ENCODE measurements around the gene KIRREL3.

The KIRREL3 gene

GRCh38 chr11:126430581-126431335 lies 569.8 kb downstream of the KIRREL3 start:
- WGBS = 97% methylated on average over 10 of the region's 10 CpGs
- no peaks in the 10 kb centered on the region for H3K27me3 ChIP-seq (ENCODE audit: insufficient read depth, low read length)
- H3K36me3 ChIP-seq (ENCODE audit: insufficient read depth, low read length) = no peaks in the 10 kb centered on the region
- peaks cover 11% of the 10 kb centered on the region for H3K4me1 ChIP-seq (ENCODE audit: insufficient read depth, low read length)
- no peak overlapping the region for H3K4me3 ChIP-seq (ENCODE audit: low read length)
- H3K27ac ChIP-seq (ENCODE audit: low read depth, low read length) = no peak overlapping the region
- no peaks in the 10 kb centered on the region for H3K9me3 ChIP-seq (ENCODE audit: insufficient read depth, low read depth, low read length)
- no peak overlapping the region for H3K9ac ChIP-seq (ENCODE audit: low read depth, low read length)

GRCh38 chr11:126426820-126427749 lies 573.5 kb downstream of the KIRREL3 start:
- no peaks in the 10 kb centered on the region for H3K27me3 ChIP-seq (ENCODE audit: insufficient read depth, low read length)
- WGBS = 91% methylated on average over 14 of the region's 14 CpGs
- H3K4me1 ChIP-seq (ENCODE audit: insufficient read depth, low read length) = no peaks in the 10 kb centered on the region
- H3K9me3 ChIP-seq (ENCODE audit: insufficient read depth, low read depth, low read length) = no peaks in the 10 kb centered on the region
- H3K9ac ChIP-seq (ENCODE audit: low read depth, low read length) = no peak overlapping the region
- H3K36me3 ChIP-seq (ENCODE audit: insufficient read depth, low read length) = no peaks in the 10 kb centered on the region
- H3K4me3 ChIP-seq (ENCODE audit: low read length) = no peak overlapping the region
- H3K27ac ChIP-seq (ENCODE audit: low read depth, low read length) = no peak overlapping the region

- Histone ChIP-seq H3K4me1 (ENCODE audit: insufficient read depth, low read length) (no peaks in the 10 kb centered on the region), H3K9me3 (ENCODE audit: insufficient read depth, low read depth, low read length) (no peaks in the 10 kb centered on the region), H3K27ac (ENCODE audit: low read depth, low read length) (no peak overlapping the region), H3K36me3 (ENCODE audit: insufficient read depth, low read length) (no peaks in the 10 kb centered on the region), H3K9ac (ENCODE audit: low read depth, low read length) (no peak overlapping the region), H3K4me3 (ENCODE audit: low read length) (no peak overlapping the region), H3K27me3 (ENCODE audit: insufficient read depth, low read length) (no peaks in the 10 kb centered on the region)
- WGBS = 91% methylated on average over 3 of the region's 3 CpGs
These were observed 574.5 kb downstream of the KIRREL3 start for GRCh38 chr11:126426106-126426505.

- H3K36me3 ChIP-seq (ENCODE audit: insufficient read depth, low read length) = no peaks in the 10 kb centered on the region
- no peak overlapping the region for H3K27ac ChIP-seq (ENCODE audit: low read depth, low read length)
- no peaks in the 10 kb centered on the region for H3K9me3 ChIP-seq (ENCODE audit: insufficient read depth, low read depth, low read length)
- H3K4me3 ChIP-seq (ENCODE audit: low read length) = no peak overlapping the region
- H3K9ac ChIP-seq (ENCODE audit: low read depth, low read length) = no peak overlapping the region
- 87% methylated on average over 30 of the region's 30 CpGs for WGBS
- no peaks in the 10 kb centered on the region for H3K27me3 ChIP-seq (ENCODE audit: insufficient read depth, low read length)
- H3K4me1 ChIP-seq (ENCODE audit: insufficient read depth, low read length) = no peaks in the 10 kb centered on the region
These were observed 576.0 kb downstream of the KIRREL3 start for GRCh38 chr11:126424471-126425039.

GRCh38 chr11:126423743-126424142 lies 576.8 kb downstream of the KIRREL3 start:
- Histone ChIP-seq H3K9me3 (ENCODE audit: insufficient read depth, low read depth, low read length) (no peaks in the 10 kb centered on the region), H3K4me3 (ENCODE audit: low read length) (no peak overlapping the region), H3K27me3 (ENCODE audit: insufficient read depth, low read length) (no peaks in the 10 kb centered on the region), H3K9ac (ENCODE audit: low read depth, low read length) (no peak overlapping the region), H3K4me1 (ENCODE audit: insufficient read depth, low read length) (no peaks in the 10 kb centered on the region), H3K36me3 (ENCODE audit: insufficient read depth, low read length) (no peaks in the 10 kb centered on the region), H3K27ac (ENCODE audit: low read depth, low read length) (no peak overlapping the region)
- WGBS = 87% methylated on average over 11 of the region's 11 CpGs

- WGBS = 61% methylated on average over 2 of the region's 2 CpGs
- Histone ChIP-seq H3K36me3 (ENCODE audit: insufficient read depth, low read length) (no peaks in the 10 kb centered on the region), H3K9ac (ENCODE audit: low read depth, low read length) (no peak overlapping the region), H3K9me3 (ENCODE audit: insufficient read depth, low read depth, low read length) (no peaks in the 10 kb centered on the region), H3K27ac (ENCODE audit: low read depth, low read length) (no peak overlapping the region), H3K27me3 (ENCODE audit: insufficient read depth, low read length) (no peaks in the 10 kb centered on the region), H3K4me3 (ENCODE audit: low read length) (no peak overlapping the region), H3K4me1 (ENCODE audit: insufficient read depth, low read length) (no peaks in the 10 kb centered on the region)
These were observed 577.4 kb downstream of the KIRREL3 start for GRCh38 chr11:126423154-126423553.

GRCh38 chr11:126422446-126422845 lies 578.1 kb downstream of the KIRREL3 start:
- H3K27ac ChIP-seq (ENCODE audit: low read depth, low read length) = no peak overlapping the region
- H3K9me3 ChIP-seq (ENCODE audit: insufficient read depth, low read depth, low read length) = no peaks in the 10 kb centered on the region
- WGBS = 96% methylated on average over 2 of the region's 2 CpGs
- H3K4me1 ChIP-seq (ENCODE audit: insufficient read depth, low read length) = no peaks in the 10 kb centered on the region
- no peaks in the 10 kb centered on the region for H3K36me3 ChIP-seq (ENCODE audit: insufficient read depth, low read length)
- H3K27me3 ChIP-seq (ENCODE audit: insufficient read depth, low read length) = no peaks in the 10 kb centered on the region
- H3K9ac ChIP-seq (ENCODE audit: low read depth, low read length) = no peak overlapping the region
- no peak overlapping the region for H3K4me3 ChIP-seq (ENCODE audit: low read length)

GRCh38 chr11:126421271-126421671 lies 579.3 kb downstream of the KIRREL3 start:
- H3K27ac ChIP-seq (ENCODE audit: low read depth, low read length) = no peak overlapping the region

GRCh38 chr11:126420698-126421256 lies 579.8 kb downstream of the KIRREL3 start:
- H3K9ac ChIP-seq (ENCODE audit: low read depth, low read length) = no peak overlapping the region
- H3K9me3 ChIP-seq (ENCODE audit: insufficient read depth, low read depth, low read length) = no peaks in the 10 kb centered on the region
- H3K27ac ChIP-seq (ENCODE audit: low read depth, low read length) = no peak overlapping the region
- H3K4me1 ChIP-seq (ENCODE audit: insufficient read depth, low read length) = no peaks in the 10 kb centered on the region
- WGBS = 92% methylated on average over 3 of the region's 6 CpGs
- H3K4me3 ChIP-seq (ENCODE audit: low read length) = no peak overlapping the region
- H3K27me3 ChIP-seq (ENCODE audit: insufficient read depth, low read length) = peaks cover 5% of the 10 kb centered on the region; the same call in 1 of the 2 replicates
- no peaks in the 10 kb centered on the region for H3K36me3 ChIP-seq (ENCODE audit: insufficient read depth, low read length)

More at GRCh38 chr11:126421271-126421671, 579.3 kb downstream of the KIRREL3 start:
- Histone ChIP-seq H3K9ac (ENCODE audit: low read depth, low read length) (no peak overlapping the region), H3K4me3 (ENCODE audit: low read length) (no peak overlapping the region), H3K9me3 (ENCODE audit: insufficient read depth, low read depth, low read length) (no peaks in the 10 kb centered on the region), H3K27me3 (ENCODE audit: insufficient read depth, low read length) (peaks cover 5% of the 10 kb centered on the region; the same call in 1 of the 2 replicates), H3K36me3 (ENCODE audit: insufficient read depth, low read length) (no peaks in the 10 kb centered on the region), H3K4me1 (ENCODE audit: insufficient read depth, low read length) (no peaks in the 10 kb centered on the region)
- WGBS = 89% methylated on average over 13 of the region's 13 CpGs

GRCh38 chr11:126419801-126420697 lies 580.5 kb downstream of the KIRREL3 start:
- Histone ChIP-seq H3K9me3 (ENCODE audit: insufficient read depth, low read depth, low read length) (no peaks in the 10 kb centered on the region), H3K4me3 (ENCODE audit: low read length) (no peak overlapping the region), H3K27ac (ENCODE audit: low read depth, low read length) (no peak overlapping the region), H3K27me3 (ENCODE audit: insufficient read depth, low read length) (peaks cover 5% of the 10 kb centered on the region; the same call in 1 of the 2 replicates), H3K9ac (ENCODE audit: low read depth, low read length) (no peak overlapping the region), H3K4me1 (ENCODE audit: insufficient read depth, low read length) (no peaks in the 10 kb centered on the region), H3K36me3 (ENCODE audit: insufficient read depth, low read length) (no peaks in the 10 kb centered on the region)
- WGBS = 92% methylated on average over 11 of the region's 11 CpGs
